VCaP (cell line): ENCODE data around the gene MIXL1.

Experiments used
- H3K27ac ChIP-seq: fragments of 450-650 bp; 2 replicates; pipeline ENCODE4 v1.5.1; 2017
- CTCF ChIP-seq: fragments of 450-650 bp; conservative IDR thresholded peaks from 2 replicates; pipeline ENCODE4 v1.5.1; 2017; ENCODE audit warnings: mild to moderate bottlenecking, moderate library complexity

The MIXL1 gene

GRCh38 chr1:226223157-226223785, at the start of gene MIXL1:
MIXL1 (plus strand) TSS chr1:226223664; CDS start chr1:226223682, 18 bp downstream.
- H3K27ac ChIP-seq: no peak within 1 kb of the TSS
- no peak for TF ChIP-seq CTCF

- H3K27ac ChIP-seq: no peak overlapping the region
- TF ChIP-seq CTCF: no peak
Measured at GRCh38 chr1:226176870-226177269, 46.6 kb upstream of the MIXL1 start.

- no peak overlapping the region for H3K27ac ChIP-seq
- peak; percentile 55 for TF ChIP-seq CTCF
Measured at GRCh38 chr1:226181996-226182714, 41.3 kb upstream of the MIXL1 start.

- H3K27ac ChIP-seq: peak overlapping the region; percentile 94
- TF ChIP-seq CTCF: no peak
Measured at GRCh38 chr1:226185141-226186036, 38.1 kb upstream of the MIXL1 start.

- H3K27ac ChIP-seq: peak within 1 kb of the TSS; percentile 94
- TF ChIP-seq CTCF: peak; percentile 2; the same call in 1 of the 2 replicates
Measured at GRCh38 chr1:226186124-226187018, 37.1 kb upstream of the MIXL1 start, which contains the start of gene ACBD3. ACBD3 (minus strand) TSS chr1:226186741; CDS start chr1:226186675, 66 bp downstream.

- TF ChIP-seq CTCF: no peak
Measured at GRCh38 chr1:226187019-226187322, 36.5 kb upstream of the MIXL1 start.

More at GRCh38 chr1:226187019-226187322, 36.5 kb upstream of the MIXL1 start:
- H3K27ac ChIP-seq: peak overlapping the region; percentile 94
